OCI-LY3 (cell line): ENCODE results near the gene FAM240A.

Experiments used
- EZH2phosphoT487 ChIP-seq: fragments of 200-600 bp; shearing (Covaris generic); IDR thresholded peaks from 2 replicates; pipeline ENCODE4 v1.6.1; 2018; ENCODE audit warnings: antibody characterized with exemption, mixed run types, low read depth
- TF ChIP-seq, protein P1 (sequence below): fragments of 200-600, 300-600 bp; sonication (generic); IDR thresholded peaks from 2 replicates; pipeline ENCODE4 v1.5.1; 2014; ENCODE audit warnings: antibody characterized with exemption, low read length, low read depth

DNA sequence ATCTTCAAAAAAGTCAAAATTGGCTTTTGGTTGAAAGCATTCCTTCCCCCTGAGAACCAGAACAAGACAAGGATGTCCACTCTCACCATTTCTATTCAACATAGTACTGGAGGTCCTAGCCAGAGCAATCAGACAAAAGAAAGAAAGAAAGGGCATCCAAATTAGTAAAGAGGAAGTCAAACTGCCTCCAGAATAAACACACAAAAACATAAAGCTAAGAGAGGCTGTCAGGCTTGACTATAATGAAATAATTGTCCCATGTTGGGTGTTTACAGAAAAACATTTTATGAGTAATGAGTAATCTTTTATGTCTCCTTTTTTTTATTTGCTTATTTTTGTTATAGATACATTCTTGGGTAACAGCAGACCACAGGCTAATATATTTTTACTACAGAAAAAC lies 18.3 kb upstream of the FAM240A start:
- TF ChIP-seq, protein P1, sequence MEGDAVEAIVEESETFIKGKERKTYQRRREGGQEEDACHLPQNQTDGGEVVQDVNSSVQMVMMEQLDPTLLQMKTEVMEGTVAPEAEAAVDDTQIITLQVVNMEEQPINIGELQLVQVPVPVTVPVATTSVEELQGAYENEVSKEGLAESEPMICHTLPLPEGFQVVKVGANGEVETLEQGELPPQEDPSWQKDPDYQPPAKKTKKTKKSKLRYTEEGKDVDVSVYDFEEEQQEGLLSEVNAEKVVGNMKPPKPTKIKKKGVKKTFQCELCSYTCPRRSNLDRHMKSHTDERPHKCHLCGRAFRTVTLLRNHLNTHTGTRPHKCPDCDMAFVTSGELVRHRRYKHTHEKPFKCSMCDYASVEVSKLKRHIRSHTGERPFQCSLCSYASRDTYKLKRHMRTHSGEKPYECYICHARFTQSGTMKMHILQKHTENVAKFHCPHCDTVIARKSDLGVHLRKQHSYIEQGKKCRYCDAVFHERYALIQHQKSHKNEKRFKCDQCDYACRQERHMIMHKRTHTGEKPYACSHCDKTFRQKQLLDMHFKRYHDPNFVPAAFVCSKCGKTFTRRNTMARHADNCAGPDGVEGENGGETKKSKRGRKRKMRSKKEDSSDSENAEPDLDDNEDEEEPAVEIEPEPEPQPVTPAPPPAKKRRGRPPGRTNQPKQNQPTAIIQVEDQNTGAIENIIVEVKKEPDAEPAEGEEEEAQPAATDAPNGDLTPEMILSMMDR, result no peak
- no peak for TF ChIP-seq EZH2phosphoT487
